NCI-H146 treated with DMSO at 0.1 percent for 48 hours (cell line): ENCODE data around the gene CELF5.
"Not testable (repeated sequence)": the region's sequence is repeated elsewhere in the genome, so short reads cannot be mapped to it uniquely, and the experiment has no call there.

ENCODE experiments used
- DNase-seq: peaks from one replicate; lab custom pipeline; 2025; ENCODE audit not compliant: unreplicated experiment; lab: John Stamatoyannopoulos, UW

The CELF5 gene

GRCh38 chr19:3319643-3320353, 95.3 kb downstream of the CELF5 start:
- no peak for DNase-seq

GRCh38 chr19:3320354-3320670, 95.9 kb downstream of the CELF5 start:
- DNase-seq: no peak

GRCh38 chr19:3320853-3321252, 96.4 kb downstream of the CELF5 start:
- no peak for DNase-seq

GRCh38 chr19:3321696-3322095, 97.2 kb downstream of the CELF5 start:
- no peak for DNase-seq

GRCh38 chr19:3322199-3322978, 97.9 kb downstream of the CELF5 start:
- no peak for DNase-seq

GRCh38 chr19:3323026-3323425, 98.6 kb downstream of the CELF5 start:
- DNase-seq: no peak

- DNase-seq: no peak
Measured at GRCh38 chr19:3323658-3324057, 99.2 kb downstream of the CELF5 start.

- DNase-seq: no peak
Measured at GRCh38 chr19:3324405-3324856, 100.0 kb downstream of the CELF5 start.

GRCh38 chr19:3325451-3325850, 101.0 kb downstream of the CELF5 start:
- DNase-seq: no peak

- no peak for DNase-seq
Measured at GRCh38 chr19:3328743-3329142, 104.3 kb downstream of the CELF5 start.

- no peak for DNase-seq
Measured at GRCh38 chr19:3330047-3330446, 105.6 kb downstream of the CELF5 start.

GRCh38 chr19:3332232-3332631, 107.8 kb downstream of the CELF5 start:
- not testable (repeated sequence) for DNase-seq

GRCh38 chr19:3333020-3333583, 108.6 kb downstream of the CELF5 start:
- no peak for DNase-seq

- DNase-seq: no peak
Measured at GRCh38 chr19:3333662-3334061, 109.2 kb downstream of the CELF5 start.

GRCh38 chr19:3334749-3335430, 110.4 kb downstream of the CELF5 start:
- not testable (repeated sequence) for DNase-seq

- DNase-seq: no peak
Measured at GRCh38 chr19:3335431-3336350, 111.2 kb downstream of the CELF5 start.

GRCh38 chr19:3336351-3336679, 111.9 kb downstream of the CELF5 start:
- DNase-seq: no peak

GRCh38 chr19:3336680-3337523, 112.4 kb downstream of the CELF5 start:
- DNase-seq: no peak

GRCh38 chr19:3338541-3339181, 114.2 kb downstream of the CELF5 start:
- no peak for DNase-seq
